Measurements from ENCODE around the gene AGBL4.

DNA sequence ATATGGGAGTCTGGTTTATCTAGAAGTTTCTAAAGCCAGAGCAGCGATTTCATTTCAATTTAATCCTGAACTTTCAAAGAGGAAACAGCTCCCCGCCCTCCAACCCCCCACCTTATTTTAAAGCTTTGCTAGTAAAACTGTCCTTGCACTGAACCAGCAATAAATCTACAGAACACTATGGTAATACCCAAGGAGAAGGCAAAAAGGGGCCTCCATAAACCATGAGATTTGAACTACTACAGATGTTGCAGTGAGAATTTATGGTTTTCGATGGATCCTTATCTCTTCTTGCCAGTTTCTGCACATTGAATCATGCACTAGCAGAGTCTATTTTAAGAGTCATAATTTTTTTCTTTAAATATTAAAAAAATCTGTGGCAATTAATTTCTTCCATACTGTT is 1182.3 kb downstream of the AGBL4 start:
- TF ChIP-seq, protein P1, sequence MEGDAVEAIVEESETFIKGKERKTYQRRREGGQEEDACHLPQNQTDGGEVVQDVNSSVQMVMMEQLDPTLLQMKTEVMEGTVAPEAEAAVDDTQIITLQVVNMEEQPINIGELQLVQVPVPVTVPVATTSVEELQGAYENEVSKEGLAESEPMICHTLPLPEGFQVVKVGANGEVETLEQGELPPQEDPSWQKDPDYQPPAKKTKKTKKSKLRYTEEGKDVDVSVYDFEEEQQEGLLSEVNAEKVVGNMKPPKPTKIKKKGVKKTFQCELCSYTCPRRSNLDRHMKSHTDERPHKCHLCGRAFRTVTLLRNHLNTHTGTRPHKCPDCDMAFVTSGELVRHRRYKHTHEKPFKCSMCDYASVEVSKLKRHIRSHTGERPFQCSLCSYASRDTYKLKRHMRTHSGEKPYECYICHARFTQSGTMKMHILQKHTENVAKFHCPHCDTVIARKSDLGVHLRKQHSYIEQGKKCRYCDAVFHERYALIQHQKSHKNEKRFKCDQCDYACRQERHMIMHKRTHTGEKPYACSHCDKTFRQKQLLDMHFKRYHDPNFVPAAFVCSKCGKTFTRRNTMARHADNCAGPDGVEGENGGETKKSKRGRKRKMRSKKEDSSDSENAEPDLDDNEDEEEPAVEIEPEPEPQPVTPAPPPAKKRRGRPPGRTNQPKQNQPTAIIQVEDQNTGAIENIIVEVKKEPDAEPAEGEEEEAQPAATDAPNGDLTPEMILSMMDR (IDR thresholded peaks at IDR 0.05) = no peak
- TF ChIP-seq POLR2A (IDR thresholded peaks at IDR 0.05) = no peak
